HL-60 (cell line): ENCODE results near the gene KLK2.

Experiments
- CTCF ChIP-seq: IDR thresholded peaks from one replicate; pipeline ENCODE4 v1.5.1; 2011; ENCODE audit warnings: low read length, control low read depth, inconsistent platforms; ENCODE audit not compliant: insufficient read depth
- GABPA ChIP-seq: IDR thresholded peaks from 2 replicates; pipeline ENCODE4 v1.6.1; 2012; ENCODE audit warnings: low read depth
- POLR2AphosphoS5 ChIP-seq: IDR thresholded peaks from 2 replicates; pipeline ENCODE4 v1.6.1; 2012; ENCODE audit warnings: low read depth
- REST ChIP-seq: IDR thresholded peaks from 2 replicates; pipeline ENCODE4 v1.6.1; 2012; ENCODE audit warnings: low read depth; ENCODE audit not compliant: insufficient replicate concordance
- SPI1 ChIP-seq: IDR thresholded peaks from 2 replicates; pipeline ENCODE4 v1.6.1; 2012; ENCODE audit warnings: low read depth, mild to moderate bottlenecking, borderline replicate concordance

GRCh38 chr19:50880241-50880640 is 7.0 kb downstream of the KLK2 start:
- TF ChIP-seq CTCF (no peak), GABPA (no peak), POLR2AphosphoS5 (no peak), REST (no peak), SPI1 (no peak)
